Measurements from ENCODE around the gene TTLL10.
A peak's percentile ranks its signal among the peaks of the same experiment; 100 is the strongest.

The TTLL10 gene

DNA sequence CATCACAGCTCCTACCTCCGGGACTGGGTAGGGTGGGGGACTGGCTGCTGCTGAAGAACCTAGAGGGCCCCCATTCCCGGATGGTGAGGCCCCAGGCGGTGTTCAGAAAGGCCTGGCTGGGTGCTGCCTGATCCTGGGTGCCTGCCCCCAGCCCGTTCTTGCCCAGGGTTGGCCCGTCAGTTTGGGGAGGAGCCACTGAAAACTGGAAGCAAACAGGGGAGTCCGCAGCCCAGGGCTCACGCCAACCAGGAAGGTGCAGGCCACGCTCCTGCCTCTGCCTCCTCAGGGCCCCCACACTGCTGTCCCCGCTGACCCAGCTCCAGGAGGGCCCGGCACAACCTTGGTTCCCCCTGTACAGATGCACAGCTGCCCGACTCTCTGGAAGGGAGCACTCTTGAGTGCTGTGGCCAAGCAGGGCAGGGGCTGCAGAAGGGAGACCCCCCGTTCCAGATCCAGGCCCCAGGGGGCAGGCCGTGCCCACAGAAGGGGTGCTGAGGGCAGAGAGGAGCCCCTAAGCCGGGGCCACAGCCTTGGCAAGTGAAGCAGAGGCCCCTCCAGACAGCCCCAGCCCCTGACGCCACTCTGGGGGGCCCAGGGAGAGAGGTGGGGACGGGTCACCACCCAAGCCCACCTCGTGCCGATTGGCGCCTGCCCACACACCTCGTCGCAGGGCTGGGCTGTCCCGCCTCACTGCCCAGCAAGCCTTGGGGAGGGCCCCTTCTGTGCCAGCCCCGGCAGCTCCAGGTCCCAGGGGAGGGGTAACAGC, 67.3 kb downstream of the TTLL10 start:
- H3K36me3 ChIP-seq (ENCODE audit: insufficient read depth, low read depth, low read length): no peaks in the 10 kb centered on the region
- H3K4me1 ChIP-seq (ENCODE audit: insufficient read depth, low read length): no peaks in the 10 kb centered on the region
- H3K9ac ChIP-seq (ENCODE audit: low read depth, low read length): no peak overlapping the region
- no peak overlapping the region for H3K4me3 ChIP-seq (ENCODE audit: low read length)
- H3K27ac ChIP-seq (ENCODE audit: low read length): no peak overlapping the region
- no peaks in the 10 kb centered on the region for H3K9me3 ChIP-seq (ENCODE audit: insufficient read depth, low read depth, low read length)
- peaks cover 8% of the 10 kb centered on the region; the same call in 1 of the 2 replicates for H3K27me3 ChIP-seq (ENCODE audit: insufficient read depth, low read length)

DNA sequence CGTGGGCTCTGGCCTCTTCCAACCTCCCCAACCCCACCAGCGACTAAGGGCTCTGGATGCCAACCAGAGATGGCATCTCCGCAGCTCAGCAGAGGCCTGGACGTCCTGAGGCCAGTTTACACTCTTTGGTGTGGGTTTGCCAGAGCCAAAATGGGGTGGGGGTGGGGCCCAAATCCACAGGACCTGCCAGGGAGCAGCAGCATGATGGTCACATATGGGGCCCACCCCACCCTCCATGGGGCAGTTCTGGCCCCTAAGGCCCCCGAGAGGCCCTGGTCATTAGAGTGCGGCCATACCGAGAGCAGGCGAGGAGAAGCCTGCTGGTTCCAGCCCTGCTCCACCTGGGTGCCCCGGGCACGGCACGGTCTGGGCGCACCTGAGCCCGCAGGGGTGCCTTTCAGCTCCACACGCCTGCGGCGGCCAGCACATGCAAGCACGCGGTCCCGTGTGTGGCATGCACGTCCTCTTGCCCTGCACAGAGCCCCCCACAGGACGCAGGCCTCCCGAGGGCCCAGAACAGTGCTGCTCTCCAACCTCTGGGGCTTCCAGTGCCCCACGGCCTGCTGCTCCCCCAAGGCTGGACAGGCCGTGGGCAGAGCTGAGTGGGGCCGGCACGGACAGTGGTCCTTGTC, 68.0 kb downstream of the TTLL10 start:
- no peaks in the 10 kb centered on the region for H3K4me1 ChIP-seq (ENCODE audit: insufficient read depth, low read length)

DNA sequence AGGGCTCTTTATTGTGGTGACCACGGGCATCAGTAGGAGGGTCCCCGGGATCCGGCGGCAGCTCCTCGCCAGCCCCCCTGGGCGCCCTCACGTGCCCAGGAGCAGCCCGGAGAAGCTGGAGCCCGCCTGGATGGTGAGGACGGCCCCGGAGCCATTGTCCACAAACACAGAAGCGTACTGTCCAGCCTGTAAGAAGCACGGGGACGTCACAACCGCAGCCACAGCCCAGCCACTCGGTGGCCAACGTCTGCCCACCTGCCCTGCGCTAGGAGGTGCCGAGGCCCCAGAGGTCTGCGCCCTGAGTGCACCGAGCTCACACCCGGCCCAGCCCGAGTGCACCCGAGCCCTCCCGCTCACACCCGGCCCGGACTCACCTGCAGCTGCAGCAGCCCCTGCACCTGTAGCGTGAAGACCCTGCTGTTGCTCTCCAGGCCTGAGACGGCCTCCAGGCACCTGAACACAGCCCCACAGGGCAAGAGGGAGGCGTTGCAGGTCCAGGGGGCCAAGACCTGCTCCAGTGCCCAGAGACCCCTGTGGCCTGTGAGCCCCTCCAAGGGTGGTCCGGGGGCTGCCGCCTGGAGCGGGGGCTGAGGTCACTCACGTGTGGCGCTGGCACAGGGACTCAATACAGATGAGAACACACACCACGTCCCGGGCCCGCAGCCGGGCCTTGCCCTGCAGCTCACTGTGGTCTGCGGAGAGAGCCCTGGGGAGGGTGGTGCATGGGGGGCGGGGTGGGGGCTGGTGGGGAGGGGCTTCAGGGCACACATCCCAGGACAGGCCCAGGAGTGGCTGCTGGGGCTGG, 69.0 kb downstream of the TTLL10 start:
- Histone ChIP-seq H3K27ac (ENCODE audit: low read length) (no peak overlapping the region), H3K9me3 (ENCODE audit: insufficient read depth, low read depth, low read length) (no peaks in the 10 kb centered on the region), H3K36me3 (ENCODE audit: insufficient read depth, low read depth, low read length) (no peaks in the 10 kb centered on the region), H3K4me3 (ENCODE audit: low read length) (no peak overlapping the region), H3K4me1 (ENCODE audit: insufficient read depth, low read length) (no peaks in the 10 kb centered on the region), H3K9ac (ENCODE audit: low read depth, low read length) (no peak overlapping the region), H3K27me3 (ENCODE audit: insufficient read depth, low read length) (peaks cover 24% of the 10 kb centered on the region)

More for the DNA sequence above, 68.0 kb downstream of the TTLL10 start:
- no peak overlapping the region for H3K4me3 ChIP-seq (ENCODE audit: low read length)
- no peak overlapping the region for H3K27ac ChIP-seq (ENCODE audit: low read length)
- no peaks in the 10 kb centered on the region for H3K9me3 ChIP-seq (ENCODE audit: insufficient read depth, low read depth, low read length)
- peaks cover 15% of the 10 kb centered on the region for H3K27me3 ChIP-seq (ENCODE audit: insufficient read depth, low read length)
- no peak overlapping the region for H3K9ac ChIP-seq (ENCODE audit: low read depth, low read length)
- no peaks in the 10 kb centered on the region for H3K36me3 ChIP-seq (ENCODE audit: insufficient read depth, low read depth, low read length)

DNA sequence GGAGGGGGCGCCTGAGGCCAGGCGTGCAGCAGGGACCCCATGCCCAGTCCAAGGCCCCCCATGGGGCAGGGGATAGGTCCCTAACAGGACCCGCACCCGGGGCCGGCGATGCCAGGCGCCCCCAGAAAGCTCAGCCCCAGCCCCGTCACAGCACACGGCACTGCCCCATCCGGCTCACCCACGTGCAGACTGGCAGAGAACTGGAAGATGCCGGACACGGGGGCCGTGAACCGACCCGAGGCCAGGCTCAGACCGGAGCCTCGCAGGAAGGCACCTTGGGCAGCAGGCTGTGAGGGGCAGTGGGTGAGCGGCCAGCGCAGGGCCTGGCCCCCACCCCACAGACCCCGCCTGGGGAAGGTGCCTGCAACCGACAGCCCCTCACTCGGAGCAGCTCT, 69.6 kb downstream of the TTLL10 start:
- Histone ChIP-seq H3K36me3 (ENCODE audit: insufficient read depth, low read depth, low read length) (no peaks in the 10 kb centered on the region), H3K9me3 (ENCODE audit: insufficient read depth, low read depth, low read length) (no peaks in the 10 kb centered on the region), H3K9ac (ENCODE audit: low read depth, low read length) (no peak overlapping the region), H3K27ac (ENCODE audit: low read length) (no peak overlapping the region), H3K27me3 (ENCODE audit: insufficient read depth, low read length) (peaks cover 29% of the 10 kb centered on the region), H3K4me3 (ENCODE audit: low read length) (no peak overlapping the region), H3K4me1 (ENCODE audit: insufficient read depth, low read length) (no peaks in the 10 kb centered on the region)

DNA sequence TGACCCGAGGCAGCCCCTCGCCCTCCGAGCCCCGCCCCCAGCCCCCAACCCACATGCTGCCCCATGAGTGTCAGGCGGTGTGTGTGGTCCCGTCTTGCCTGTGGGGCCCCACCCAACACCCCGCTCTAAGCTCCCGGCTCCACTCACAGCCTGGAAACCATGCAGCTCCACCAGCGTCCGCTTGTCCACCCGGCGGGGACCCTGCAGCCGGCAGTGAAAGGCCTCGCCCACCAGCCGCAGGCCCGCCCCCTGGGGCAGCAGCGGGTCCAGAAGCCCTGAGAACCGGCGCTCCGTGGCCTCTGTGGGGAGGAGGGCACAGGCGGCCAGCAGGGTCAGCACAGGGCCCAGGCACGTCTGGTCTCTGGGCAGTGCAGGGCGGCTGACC, 70.1 kb downstream of the TTLL10 start:
- Histone ChIP-seq H3K27ac (ENCODE audit: low read length) (no peak overlapping the region), H3K27me3 (ENCODE audit: insufficient read depth, low read length) (peaks cover 29% of the 10 kb centered on the region), H3K36me3 (ENCODE audit: insufficient read depth, low read depth, low read length) (no peaks in the 10 kb centered on the region), H3K4me3 (ENCODE audit: low read length) (no peak overlapping the region), H3K4me1 (ENCODE audit: insufficient read depth, low read length) (no peaks in the 10 kb centered on the region), H3K9me3 (ENCODE audit: insufficient read depth, low read depth, low read length) (no peaks in the 10 kb centered on the region), H3K9ac (ENCODE audit: low read depth, low read length) (no peak overlapping the region)

DNA sequence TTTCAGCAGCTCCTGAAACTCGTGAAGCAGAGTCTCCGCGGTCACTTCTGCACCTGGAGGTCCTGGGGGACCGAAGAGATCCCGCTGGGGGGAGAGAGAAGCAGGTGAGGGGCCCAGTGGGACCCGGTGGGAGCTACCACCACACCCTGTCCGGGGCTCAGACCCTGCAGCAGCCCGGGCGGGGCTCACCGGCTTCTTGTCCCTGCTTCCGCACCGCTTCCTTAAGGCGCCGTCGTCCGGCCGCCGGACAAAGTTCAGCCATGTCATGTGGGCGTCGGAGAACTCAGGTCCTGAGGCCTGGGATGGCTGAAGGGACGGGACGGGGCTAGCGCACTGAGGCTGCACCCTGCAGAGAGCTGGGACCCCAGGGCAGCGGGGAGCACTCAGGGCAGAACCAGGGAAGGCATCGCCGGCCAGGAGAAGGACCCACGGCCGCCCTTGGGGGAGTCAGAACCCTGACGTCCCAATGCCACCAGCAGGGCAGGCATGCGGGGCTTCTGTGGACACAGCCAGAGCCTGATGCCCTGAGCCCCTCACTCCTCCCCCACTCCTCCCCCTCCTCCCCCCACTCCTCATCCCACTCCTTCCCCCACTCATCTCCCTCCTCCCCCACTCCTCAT, 70.6 kb downstream of the TTLL10 start:
- H3K4me1 ChIP-seq (ENCODE audit: insufficient read depth, low read length): no peaks in the 10 kb centered on the region
- no peak overlapping the region for H3K4me3 ChIP-seq (ENCODE audit: low read length)
- no peaks in the 10 kb centered on the region for H3K36me3 ChIP-seq (ENCODE audit: insufficient read depth, low read depth, low read length)
- no peak overlapping the region for H3K27ac ChIP-seq (ENCODE audit: low read length)
- no peak overlapping the region for H3K9ac ChIP-seq (ENCODE audit: low read depth, low read length)
- H3K9me3 ChIP-seq (ENCODE audit: insufficient read depth, low read depth, low read length): no peaks in the 10 kb centered on the region
- peaks cover 29% of the 10 kb centered on the region for H3K27me3 ChIP-seq (ENCODE audit: insufficient read depth, low read length)

DNA sequence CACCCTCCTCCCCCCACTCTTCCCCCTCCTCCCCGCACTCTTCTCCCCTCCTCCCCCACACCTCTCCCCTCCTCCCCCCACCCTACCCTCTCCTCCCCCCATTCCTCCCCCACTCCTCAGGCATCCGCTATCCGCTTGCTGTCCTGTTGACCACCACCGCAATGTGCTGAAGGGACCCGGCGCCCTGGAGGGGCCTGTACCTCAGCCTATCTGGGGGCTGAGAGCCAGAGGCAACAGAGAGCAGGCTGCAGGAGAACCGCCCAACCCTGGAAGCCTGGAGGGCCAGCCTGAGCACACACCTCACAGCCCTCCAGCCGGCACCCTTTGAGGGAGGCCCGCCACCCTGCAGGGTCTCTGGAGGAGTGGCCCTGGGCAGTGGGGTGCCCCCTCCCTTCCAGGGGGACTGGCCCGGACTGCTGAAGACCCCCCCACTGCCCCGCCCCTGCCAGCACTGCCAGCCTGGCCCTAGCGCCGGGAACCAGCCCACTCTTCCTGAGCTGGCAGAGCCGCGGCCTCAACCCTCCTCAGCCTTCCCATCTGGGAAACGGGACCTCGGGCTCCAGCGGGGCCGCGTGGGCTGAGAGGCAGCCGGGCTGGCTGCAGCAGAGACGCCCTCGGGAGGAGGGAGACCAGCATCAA, 71.6 kb downstream of the TTLL10 start:
- Histone ChIP-seq H3K27ac (ENCODE audit: low read length) (no peak overlapping the region), H3K4me1 (ENCODE audit: insufficient read depth, low read length) (no peaks in the 10 kb centered on the region), H3K27me3 (ENCODE audit: insufficient read depth, low read length) (peaks cover 29% of the 10 kb centered on the region), H3K9ac (ENCODE audit: low read depth, low read length) (no peak overlapping the region), H3K4me3 (ENCODE audit: low read length) (no peak overlapping the region), H3K36me3 (ENCODE audit: insufficient read depth, low read depth, low read length) (no peaks in the 10 kb centered on the region), H3K9me3 (ENCODE audit: insufficient read depth, low read depth, low read length) (no peaks in the 10 kb centered on the region)

DNA sequence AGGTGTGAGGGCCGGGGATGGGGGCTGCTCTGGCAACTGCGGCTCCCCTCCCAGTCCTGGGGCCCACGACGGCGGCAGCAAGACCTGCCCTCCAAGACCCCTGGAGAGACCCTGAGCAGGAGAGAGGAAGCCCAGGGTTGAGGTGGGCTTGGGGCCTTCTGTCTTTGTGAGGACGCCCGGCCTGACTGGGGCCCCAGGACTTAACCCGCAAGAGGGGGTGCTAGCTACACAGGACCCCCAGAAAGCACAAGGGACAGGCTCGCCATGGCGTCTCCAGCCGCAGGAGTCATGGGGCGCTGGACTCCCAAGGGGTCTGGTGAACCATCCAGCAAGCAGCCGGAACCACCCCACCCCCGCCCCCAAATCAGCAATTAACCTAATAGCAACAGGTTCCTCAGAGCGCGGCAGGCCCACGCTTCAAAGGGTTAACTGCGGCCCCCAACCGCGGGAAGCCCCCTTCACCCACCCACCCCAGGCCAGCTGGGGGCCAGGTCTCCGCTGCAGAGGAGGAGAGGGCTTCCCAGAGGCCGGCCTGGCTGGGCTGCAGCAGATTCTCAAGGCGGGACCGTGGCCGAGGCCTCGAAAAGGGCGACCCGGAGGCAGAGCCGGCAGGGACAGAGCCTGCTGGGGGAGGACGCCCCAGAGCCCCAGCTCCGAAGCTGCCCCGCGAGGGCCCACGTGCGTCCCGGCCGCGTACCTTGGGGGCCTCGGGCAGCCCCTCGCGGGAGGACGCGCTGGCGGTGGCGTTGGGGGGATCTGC, 72.3 kb downstream of the TTLL10 start:
- Histone ChIP-seq H3K27me3 (ENCODE audit: insufficient read depth, low read length) (peaks cover 29% of the 10 kb centered on the region), H3K36me3 (ENCODE audit: insufficient read depth, low read depth, low read length) (no peaks in the 10 kb centered on the region), H3K9me3 (ENCODE audit: insufficient read depth, low read depth, low read length) (no peaks in the 10 kb centered on the region), H3K27ac (ENCODE audit: low read length) (no peak overlapping the region), H3K4me3 (ENCODE audit: low read length) (no peak overlapping the region), H3K9ac (ENCODE audit: low read depth, low read length) (no peak overlapping the region), H3K4me1 (ENCODE audit: insufficient read depth, low read length) (no peaks in the 10 kb centered on the region)

DNA sequence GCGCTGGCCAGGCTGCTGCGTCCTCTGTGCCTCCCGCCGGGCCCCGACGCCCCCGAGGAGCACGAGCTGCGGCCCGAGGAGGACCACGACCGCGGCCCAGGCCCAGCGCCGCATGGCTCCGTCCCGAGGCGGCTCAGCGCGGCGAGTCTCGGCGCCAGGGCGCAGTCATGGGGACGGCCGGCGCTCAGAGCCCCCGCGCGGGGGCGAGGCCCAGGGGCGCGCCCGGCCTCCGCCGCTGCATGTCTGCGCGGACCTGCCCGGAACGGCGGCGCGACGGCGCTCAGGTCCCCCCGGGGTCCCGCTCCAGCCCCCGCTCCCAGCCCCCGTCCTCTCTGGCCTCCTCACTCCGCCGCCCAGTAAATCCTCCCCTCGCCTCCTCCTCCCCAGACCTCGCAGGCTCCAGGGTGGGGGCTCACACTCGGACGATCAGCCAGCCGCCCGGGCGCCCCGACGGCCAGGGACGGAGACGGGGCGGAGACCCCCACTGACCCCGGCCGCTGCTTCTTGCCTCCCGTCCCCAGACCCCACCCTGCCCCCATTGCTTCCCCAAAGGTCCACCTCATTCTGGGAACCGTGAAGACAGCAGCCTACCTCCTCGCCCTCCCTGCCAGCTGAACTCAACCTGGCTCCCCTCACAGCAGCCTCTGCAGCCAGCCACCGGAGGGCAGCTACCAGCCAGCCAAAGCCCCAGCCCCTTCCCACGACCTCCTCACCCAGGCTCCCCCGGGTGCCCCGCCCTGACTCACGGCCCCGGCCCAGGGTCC, 73.1 kb downstream of the TTLL10 start, which contains the start of gene C1QTNF12:
TSS of gene C1QTNF12 (minus strand) at position 146 of the 764 bp plus-strand sequence. CDS start at position 114, 32 bp downstream.
- Histone ChIP-seq H3K9ac (ENCODE audit: low read depth, low read length) (no peak within 1 kb of the TSS), H3K4me3 (ENCODE audit: low read length) (peak within 1 kb of the TSS; percentile 14; the same call in 1 of the 2 replicates), H3K4me1 (ENCODE audit: insufficient read depth, low read length) (no peaks in the 10 kb centered on the region), H3K36me3 (ENCODE audit: insufficient read depth, low read depth, low read length) (no peaks in the 10 kb centered on the region), H3K9me3 (ENCODE audit: insufficient read depth, low read depth, low read length) (no peaks in the 10 kb centered on the region), H3K27me3 (ENCODE audit: insufficient read depth, low read length) (peaks cover 29% of the 10 kb centered on the region), H3K27ac (ENCODE audit: low read length) (no peak within 1 kb of the TSS)

DNA sequence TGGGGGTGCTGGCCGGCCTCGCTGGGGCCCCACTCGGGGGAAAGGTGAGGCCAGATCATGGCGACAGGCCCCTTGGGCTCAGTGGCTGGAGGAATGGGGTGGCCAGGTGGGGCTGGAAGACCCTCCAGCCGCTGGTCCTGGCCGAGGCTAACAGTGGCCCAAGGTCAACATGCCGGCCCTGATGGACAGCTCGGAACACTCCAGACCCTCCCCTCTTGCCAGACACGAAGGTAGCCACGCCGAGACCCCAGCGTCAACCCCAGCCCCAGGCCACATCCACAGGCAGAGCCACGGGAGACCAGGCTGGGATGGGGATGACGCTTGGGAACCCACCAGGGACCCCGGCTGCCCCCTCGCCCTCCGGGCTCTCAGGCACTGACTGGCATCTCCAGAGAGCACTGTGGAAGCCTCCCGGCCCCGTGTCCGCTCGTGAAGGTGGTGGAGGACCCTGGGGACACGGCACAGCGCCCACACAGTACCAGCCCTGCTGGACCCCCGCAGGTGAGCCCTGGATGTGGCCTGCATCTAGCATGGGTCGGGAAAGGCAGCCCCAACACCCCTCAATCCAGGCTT, 73.7 kb downstream of the TTLL10 start:
- no peak overlapping the region; the same call in 1 of the 2 replicates for H3K4me3 ChIP-seq (ENCODE audit: low read length)
- no peaks in the 10 kb centered on the region for H3K4me1 ChIP-seq (ENCODE audit: insufficient read depth, low read length)
- H3K27me3 ChIP-seq (ENCODE audit: insufficient read depth, low read length): peaks cover 29% of the 10 kb centered on the region
- H3K9me3 ChIP-seq (ENCODE audit: insufficient read depth, low read depth, low read length): no peaks in the 10 kb centered on the region
- H3K9ac ChIP-seq (ENCODE audit: low read depth, low read length): no peak overlapping the region
- H3K36me3 ChIP-seq (ENCODE audit: insufficient read depth, low read depth, low read length): no peaks in the 10 kb centered on the region
- no peak overlapping the region for H3K27ac ChIP-seq (ENCODE audit: low read length)

Measured in iPS-20b (cell line).